K562 (cell line): ENCODE measurements around the gene LRRC25. TPM values are rescaled to one million over a fixed set of nuclear protein-coding genes. Genes with fewer than 3 reads are reported as not detected.

Experiments
- ATAC-seq: fragments of 200-7000 bp; cut with Tn5 transposase; 3 replicates; pipeline ENCODE4 v1.9.1; 2020; ENCODE audit warnings: moderate library complexity
- BruUV-seq: library from RNA; stranded (reverse); fragments of 400-500 nt; replicated peaks from 2 replicates; lab custom pipeline; 2021; lab: Mats Ljungman, UMichigan
- CTCF ChIA-PET: fragments of 300-600 bp; formaldehyde crosslinking; extraction: SDS; loops from one replicate; lab custom pipeline; 2021; ENCODE audit warnings: low intra/inter-chr PET ratio; lab: Yijun Ruan, JAX
- POLR2A ChIA-PET: fragments of 300-600, 350-650 bp; sonication (Branson Sonifier 250); formaldehyde crosslinking; extraction: SDS; loops from one replicate; lab custom pipeline; 2021; ENCODE audit warnings: antibody characterized with exemption, inconsistent platforms; lab: Yijun Ruan, JAX
- DNase-seq, 4 experiments: peaks; one replicate each; pipeline versions ENCODE4 v3.0.0 to v3.0.0-alpha.2; 2011 to 2018; ENCODE audit warnings: low spot score in 3 of 4, mixed read lengths in 3 of 4; ENCODE audit errors: extremely low read depth in 1 of 4
- FAIRE-seq: peaks from 2 replicates; lab custom pipeline; 2011; peaks lifted over from hg19 to GRCh38; lab: Jason Lieb, UNC
- H2AFZ ChIP-seq: 2 replicates; pipeline ENCODE4 v1.6.0; 2011; ENCODE audit warnings: low read depth, low read length, control low read depth, inconsistent platforms
- H3K27ac ChIP-seq: fragments of 200-600 bp; 3 replicates; pipeline ENCODE4 v1.8.0; 2011; ENCODE audit warnings: low read depth, mild to moderate bottlenecking, control low read depth, inconsistent platforms, low read length, moderate library complexity, mixed read lengths; ENCODE audit errors: extremely low read depth
- H3K27me3 ChIP-seq, 2 experiments: fragments of 300-600 bp in 1 of 2; 2 replicates in 1 of 2; 3 replicates in 1 of 2; pipeline versions ENCODE4 v1.6.0 to v1.8.0; 2011; ENCODE audit warnings: inconsistent platforms in 2 of 2, low read length in 2 of 2, mild to moderate bottlenecking in 1 of 2, mixed read lengths in 1 of 2, moderate library complexity in 1 of 2; ENCODE audit not compliant: control insufficient read depth in 2 of 2, insufficient read depth in 2 of 2
- H3K36me3 ChIP-seq: fragments of 300-600 bp; 3 replicates; pipeline ENCODE4 v1.8.0; 2011; ENCODE audit warnings: mild to moderate bottlenecking, low read length, inconsistent platforms; ENCODE audit not compliant: control insufficient read depth, insufficient read depth
- H3K4me1 ChIP-seq, 2 experiments: fragments of 200-600 bp in 1 of 2; replicated peaks in 1 of 2; 2 replicates in 1 of 2; 3 replicates in 1 of 2; pipeline versions ENCODE4 v1.5.1 to v1.8.0; 2011; ENCODE audit warnings: inconsistent platforms in 2 of 2, low read length in 2 of 2, mild to moderate bottlenecking in 1 of 2, mixed read lengths in 1 of 2, moderate library complexity in 1 of 2; ENCODE audit not compliant: control insufficient read depth in 2 of 2, insufficient read depth in 2 of 2
- H3K4me2 ChIP-seq: 2 replicates; pipeline ENCODE4 v1.6.1; 2011; ENCODE audit warnings: low read length, control low read depth, inconsistent platforms, mixed read lengths; ENCODE audit not compliant: insufficient read depth
- H3K4me3 ChIP-seq: fragments of 200-600 bp; sonication (generic), shearing (Covaris generic); 2 replicates; pipeline ENCODE4 v1.5.1; 2016; ENCODE audit warnings: control low read depth, inconsistent platforms
- H3K79me2 ChIP-seq: fragments of 200-600 bp; 3 replicates; pipeline ENCODE4 v1.8.0; 2011; ENCODE audit warnings: low read length, inconsistent platforms; ENCODE audit not compliant: control insufficient read depth, insufficient read depth
- H3K9ac ChIP-seq, 2 experiments: 2 replicates each; pipeline versions ENCODE4 v1.6.0 to v1.6.1; 2011; ENCODE audit warnings: low read depth in 2 of 2, low read length in 2 of 2, control low read depth in 1 of 2, inconsistent platforms in 1 of 2, mild to moderate bottlenecking in 1 of 2, mixed read lengths in 1 of 2; ENCODE audit not compliant: insufficient read depth in 1 of 2
- H3K9me1 ChIP-seq: one replicate; pipeline ENCODE4 v1.6.0; 2011; ENCODE audit warnings: inconsistent platforms, mild to moderate bottlenecking, low read length, moderate library complexity; ENCODE audit not compliant: control insufficient read depth, insufficient read depth
- H3K9me3 ChIP-seq: replicated peaks from 2 replicates; pipeline ENCODE4 v1.5.1; 2011; ENCODE audit warnings: low read depth, low read length, inconsistent platforms; ENCODE audit not compliant: control insufficient read depth, insufficient read depth
- H4K20me1 ChIP-seq: replicated peaks from 2 replicates; pipeline ENCODE4 v1.6.1; 2011; ENCODE audit warnings: low read length, inconsistent platforms, mixed read lengths; ENCODE audit not compliant: control insufficient read depth, insufficient read depth
- FOXK1 ChIP-seq: sonication (generic); formaldehyde crosslinking; IDR thresholded peaks from 2 replicates; pipeline ENCODE4 v1.8.0; 2022; ENCODE audit warnings: missing genetic modification reagents, mild to moderate bottlenecking, borderline replicate concordance
- PURB ChIP-seq: sonication (generic); formaldehyde crosslinking; IDR thresholded peaks from 2 replicates; pipeline ENCODE4 v1.9.0; 2021; ENCODE audit warnings: low read depth, mild to moderate bottlenecking, missing genetic modification reagents
- RBFOX2 ChIP-seq: fragments of 200-400 bp; formaldehyde crosslinking; IDR thresholded peaks from 2 replicates; pipeline ENCODE4 v1.6.1; 2017; ENCODE audit warnings: low read depth, mild to moderate bottlenecking, low read length, moderate library complexity
- VEZF1 ChIP-seq: fragments of 200-800 bp; sonication (Bioruptor generic); IDR thresholded peaks from 2 replicates; pipeline ENCODE4 v1.6.1; 2017; ENCODE audit warnings: missing genetic modification characterization, missing compliant biosample characterization
- ZNF124 ChIP-seq: sonication (generic); formaldehyde crosslinking; IDR thresholded peaks from 2 replicates; pipeline ENCODE4 v1.8.1; 2022; ENCODE audit warnings: missing genetic modification reagents
- ZNF274 ChIP-seq: IDR thresholded peaks from 2 replicates; pipeline ENCODE4 v1.6.1; 2011; ENCODE audit warnings: low read depth, mild to moderate bottlenecking, low read length, moderate library complexity, borderline replicate concordance
- whole genome bisulfite sequencing: fragments of 100-300 bp; shearing (Covaris generic); methylation state at CpG from one replicate; pipeline ENCODE4 v1.1.6; 2016; ENCODE audit warnings: low coverage, mixed read lengths; ENCODE audit not compliant: insufficient coverage; ENCODE audit errors: missing lambda C conversion rate; 5-methylcytosine and 5-hydroxymethylcytosine counted together
- in situ Hi-C: fragments of 300-500 bp; cut with MboI; formaldehyde crosslinking; loops from 4 replicates; pipeline ENCODE4 v1.15.0; 2018; ENCODE audit warnings: inconsistent platforms, mixed read lengths
- intact Hi-C: fragments of 100-400 bp; cut with micrococcal nuclease; formaldehyde crosslinking; loops from 2 replicates; pipeline ENCODE4 v1.14.2; 2022
- polyA plus RNA-seq, 8 experiments: library from polyadenylated mRNA; depleted of rRNA in 4 of 8; stranded (reverse) in 5 of 8; unstranded in 3 of 8; fragments of >200 nt; fragmentation: Nextera tagmentation in 2 of 8; fragmentation: Illumina TruSeq in 1 of 8; extraction: Ambion mirVana in 2 of 8; extraction: Trizol in 1 of 8; gene quantifications; 2 replicates each; pipeline versions ENCODE4 v1.2.1 to v1.2.3, GENCODE V29; 2011 to 2014; ENCODE audit warnings: inconsistent platforms in 1 of 8, missing spikeins in 1 of 8
- total RNA-seq, 7 experiments: library from RNA; depleted of rRNA in 6 of 7; stranded (reverse); fragments of >200 nt in 6 of 7; fragmentation: Illumina TruSeq in 2 of 7; extraction: Trizol in 2 of 7; gene quantifications; 2 replicates each; pipeline versions ENCODE4 v1.2.1 to v1.2.3, GENCODE V29; 2011 to 2021; ENCODE audit warnings: low replicate concordance in 1 of 7

Gene LRRC25
- total and polyA plus RNA-seq, 9 of the 15 experiments (the other 6 are each of a cell fraction or from before 2014, with no cell fraction given) = 0.07 to 0.36 (median 0.10) TPM; not detected in 3

- Histone ChIP-seq H3K4me1 (peaks cover 3 to 22% of the 10 kb centered on the region in 2 experiments; a peak in 4 of 5 replicates), H3K27me3 (no peaks in the 10 kb centered on the region), H3K9ac (no peak overlapping the region; a peak in 1 of 4 replicates), H3K9me1 (no peaks in the 10 kb centered on the region), H3K9me3 (no peaks in the 10 kb centered on the region), H2AFZ (no peak overlapping the region), H3K4me2 (no peak overlapping the region), H3K79me2 (peaks cover 23% of the 10 kb centered on the region), H3K36me3 (peaks cover 62% of the 10 kb centered on the region), H3K27ac (no peak overlapping the region), H4K20me1 (no peaks in the 10 kb centered on the region), H3K4me3 (no peak overlapping the region)
- TF ChIP-seq ZNF124 (CRISPR knock-in tag) = no peak
- TF ChIP-seq ZNF274 = no peak
- TF ChIP-seq VEZF1 = no peak
- TF ChIP-seq FOXK1 (CRISPR knock-in tag) = no peak
- TF ChIP-seq RBFOX2 = peak; percentile 37; the same call in 1 of the 2 replicates
- no peak for TF ChIP-seq PURB (CRISPR knock-in tag)
- no TSS peak for BruUV-seq
- FAIRE-seq = no peak
- in situ Hi-C loops = no loop called here
- POLR2A ChIA-PET = no interaction called here
- no peak for ATAC-seq
- 93% methylated on average over 8 of the region's 8 CpGs for WGBS
- DNase-seq = no peak
- CTCF ChIA-PET = no interaction called here
- intact Hi-C loops = loop anchor here (5.0 kb wide), 1 partner anchor 41 kb away; the partner anchor contains the start of gene GDF15
Observed at GRCh38 chr19:18346091-18346490, 51.3 kb downstream of the LRRC25 start.
